ENCODE results near the gene CPT2. TPM values are rescaled to one million over a fixed set of nuclear protein-coding genes. Genes with fewer than 3 reads are reported as not detected.

Gene CPT2
- total and polyA plus RNA-seq, 2 of the 13 experiments (the other 11 are each of a cell fraction or from before 2014, with no cell fraction given) = 12.6 to 14.6 TPM

- no peak overlapping the region for H3K9ac ChIP-seq (ENCODE audit: insufficient read depth, low read depth, low read length)
- DNase-seq (ENCODE audit: low spot score) (no peak), ATAC-seq (no peak), FAIRE-seq (no peak)
- no peak overlapping the region for H3K4me2 ChIP-seq (ENCODE audit: low read depth, low read length)
- H4K20me1 ChIP-seq (ENCODE audit: insufficient read depth, low read length) = no peaks in the 10 kb centered on the region
- 6% methylated on average over 5 of the region's 5 CpGs for WGBS (ENCODE audit: low lambda C conversion rate)
- H3K36me3 ChIP-seq (replicated peaks in 1 of 2; ENCODE audit: control insufficient read depth in 1 of 2, insufficient read depth in 2 of 2, low read length in 2 of 2) = no peaks in the 10 kb centered on the region
- POLR2A ChIA-PET = interaction anchor here (0.9 kb wide), 1 partner anchor 26 kb away, joined by 3 read pairs; no protein-coding TSS in a partner anchor
- CTCF ChIA-PET (ENCODE audit: low intra/inter-chr PET ratio, low total read pairs) = no interaction called here
- no peak overlapping the region for H3K27ac ChIP-seq (ENCODE audit: extremely low read length, insufficient read depth, low read length)
- H3K79me2 ChIP-seq (ENCODE audit: insufficient read depth, low read length) = no peaks in the 10 kb centered on the region
- in situ Hi-C loops (cut with HindIII; ENCODE audit: extremely low pct_ligation_motif_present, low pct_unique_long_range_greater_than_20kb) (loop anchor here (10.0 kb wide), 1 partner anchor 484 kb away; no protein-coding TSS in a partner anchor), intact Hi-C loops (cut with micrococcal nuclease; ENCODE audit: unreplicated experiment) (loop anchor here (10.0 kb wide), 1 partner anchor 104 kb away; no protein-coding TSS in a partner anchor)
- H3K4me3 ChIP-seq (replicated peaks in 1 of 3; ENCODE audit: insufficient read depth in 1 of 3, low read depth in 2 of 3, low read length in 3 of 3) = no peak overlapping the region
- no peaks in the 10 kb centered on the region for H3K9me3 ChIP-seq (ENCODE audit: low read length)
- H2AFZ ChIP-seq (ENCODE audit: low read length) = no peak overlapping the region
- no peaks in the 10 kb centered on the region for H3K27me3 ChIP-seq (ENCODE audit: control insufficient read depth in 1 of 2, insufficient read depth in 2 of 2, low read length in 2 of 2)
- peaks cover 70% of the 10 kb centered on the region for H3K4me1 ChIP-seq (ENCODE audit: insufficient read depth, low read length)
- TF ChIP-seq TBX3 (IDR thresholded peaks at IDR 0.05; ENCODE audit: borderline replicate concordance) = no peak
- TF ChIP-seq NFIC (IDR thresholded peaks at IDR 0.05; ENCODE audit: low read length) = no peak
- TF ChIP-seq ZNF704 (CRISPR knock-in tag; IDR thresholded peaks at IDR 0.05; ENCODE audit: borderline replicate concordance) = no peak
- no peak for TF ChIP-seq LCORL (IDR thresholded peaks at IDR 0.05)
- TF ChIP-seq LCORL (CRISPR knock-in tag; IDR thresholded peaks at IDR 0.05) = no peak
- no peak for TF ChIP-seq CREB3 (CRISPR knock-in tag; IDR thresholded peaks at IDR 0.05)
- BruUV-seq (replicated peaks) = no TSS peak
These were observed 7.6 kb upstream of the CPT2 start for GRCh38 chr1:53189061-53189460.

- Histone ChIP-seq H2AFZ (ENCODE audit: low read length) (peak overlapping the region; percentile 88), H3K9ac (ENCODE audit: insufficient read depth, low read depth, low read length) (peak overlapping the region; percentile 34; the same call in 1 of the 2 replicates), H3K4me2 (ENCODE audit: low read depth, low read length) (peak overlapping the region; percentile 85), H4K20me1 (ENCODE audit: insufficient read depth, low read length) (no peaks in the 10 kb centered on the region), H3K9me3 (ENCODE audit: low read length) (no peaks in the 10 kb centered on the region), H3K79me2 (ENCODE audit: insufficient read depth, low read length) (no peaks in the 10 kb centered on the region), H3K27me3 (ENCODE audit: control insufficient read depth in 1 of 2, insufficient read depth in 2 of 2, low read length in 2 of 2) (no peaks in the 10 kb centered on the region), H3K27ac (ENCODE audit: extremely low read length, insufficient read depth, low read length) (no peak overlapping the region), H3K4me3 (replicated peaks in 1 of 3; ENCODE audit: insufficient read depth in 1 of 3, low read depth in 2 of 3, low read length in 3 of 3) (peak overlapping the region; percentile 29 to 56 (median 41); a peak in 5 of 6 replicates), H3K4me1 (ENCODE audit: insufficient read depth, low read length) (peaks cover 70% of the 10 kb centered on the region), H3K36me3 (replicated peaks in 1 of 2; ENCODE audit: control insufficient read depth in 1 of 2, insufficient read depth in 2 of 2, low read length in 2 of 2) (no peaks in the 10 kb centered on the region)
- no TSS peak for BruUV-seq (replicated peaks)
- intact Hi-C loops (cut with micrococcal nuclease; ENCODE audit: unreplicated experiment) = no loop called here
- 9% methylated on average over 8 of the region's 10 CpGs for WGBS (ENCODE audit: low lambda C conversion rate)
- FAIRE-seq = no peak
- CTCF ChIA-PET (ENCODE audit: low intra/inter-chr PET ratio, low total read pairs) = interaction anchor here (1.3 kb wide), 1 partner anchor 285 kb away, joined by 4 read pairs; no protein-coding TSS in a partner anchor
- DNase-seq (ENCODE audit: low spot score) = no peak
- ATAC-seq = peak; percentile 82
- POLR2A ChIA-PET = interaction anchor here (0.7 to 1.4 kb wide), 9 partner anchors 15 to 1010 kb away, joined by 3 to 5 read pairs (median 3); partner anchors contain the start of genes CYB5RL, CZIB, ECHDC2 and MRPL37
- in situ Hi-C loops (cut with HindIII; ENCODE audit: extremely low pct_ligation_motif_present, low pct_unique_long_range_greater_than_20kb) = no loop called here
- TF ChIP-seq ZGPAT (CRISPR knock-in tag; IDR thresholded peaks at IDR 0.05) = 0 out of 2 replicates have a peak, but pooled peaks have one; percentile 20
- TF ChIP-seq PHF21A (CRISPR knock-in tag; IDR thresholded peaks at IDR 0.05) = peak; percentile 44; the same call in 1 of the 2 replicates
- no peak for TF ChIP-seq SOX13 (IDR thresholded peaks at IDR 0.05)
- TF ChIP-seq SOX13 (CRISPR knock-in tag; conservative IDR thresholded peaks at IDR 0.05 in 1 of 2, IDR thresholded peaks at IDR 0.05 in 1 of 2) = no peak
- peak; percentile 95 for TF ChIP-seq ZKSCAN5 (CRISPR knock-in tag; IDR thresholded peaks at IDR 0.05)
- 0 out of 4 replicates have a peak, but pooled peaks have one; percentile 4 to 15 for TF ChIP-seq HMGXB4 (CRISPR knock-in tag; IDR thresholded peaks at IDR 0.05; ENCODE audit: borderline replicate concordance in 1 of 2, low read depth in 1 of 2)
These were observed 6.4 kb upstream of the CPT2 start for GRCh38 chr1:53190210-53190611.
